Transverse colon (tissue), 4 donors: ENCODE data around the gene PRKG1. TPM values are rescaled to one million over a fixed set of nuclear protein-coding genes. Genes with fewer than 3 reads are reported as not detected.
"Not testable (repeated sequence)": the region's sequence is repeated elsewhere in the genome, so short reads cannot be mapped to it uniquely, and the experiment has no call there.

Experiments
- DNase-seq: peaks from one replicate; pipeline ENCODE4 v3.0.0-alpha.2; 2019
- H3K27ac ChIP-seq, 4 donors: fragments of 200-600 bp; sonication (generic); 2 replicates each; pipeline ENCODE4 v1.5.1; 2016 to 2018; ENCODE audit warnings: inconsistent platforms in 4 of 4
- H3K27me3 ChIP-seq: fragments of 200-600 bp; sonication (generic); 2 replicates; pipeline ENCODE4 v1.5.1; 2017; ENCODE audit warnings: inconsistent platforms
- H3K36me3 ChIP-seq, 4 donors: fragments of 200-600 bp; sonication (generic); 2 replicates each; pipeline ENCODE4 v1.5.1; 2017 to 2019; ENCODE audit warnings: inconsistent platforms in 4 of 4
- H3K4me1 ChIP-seq, 4 donors: fragments of 200-600 bp; sonication (generic); 2 replicates each; pipeline ENCODE4 v1.5.1; 2017 to 2020; ENCODE audit warnings: inconsistent platforms in 4 of 4
- H3K4me3 ChIP-seq, 4 donors: fragments of 200-600 bp; sonication (generic); 1 replicate in 1 of 4; 2 replicates in 3 of 4; pipeline versions ENCODE4 v1.5.1 to v1.6.1; 2017 to 2019; ENCODE audit warnings: inconsistent platforms in 4 of 4
- H3K9me3 ChIP-seq, 2 donors: fragments of 200-600 bp; sonication (generic); 2 replicates each; pipeline ENCODE4 v1.5.1; 2017 to 2019; ENCODE audit warnings: inconsistent platforms in 2 of 2
- EP300 ChIP-seq: sonication (generic); formaldehyde crosslinking; IDR thresholded peaks from one replicate; pipeline ENCODE4 v1.6.1; 2017; ENCODE audit warnings: antibody characterized with exemption, low read depth
- POLR2A ChIP-seq: fragments of 450-650 bp; IDR thresholded peaks from one replicate; pipeline ENCODE4 v1.6.1; 2016; ENCODE audit warnings: antibody characterized with exemption, mild to moderate bottlenecking, moderate library complexity
- POLR2AphosphoS5 ChIP-seq, 3 donors: sonication (generic); formaldehyde crosslinking; IDR thresholded peaks; one replicate each; pipeline ENCODE4 v1.6.1; 2016; ENCODE audit warnings: antibody characterized with exemption in 3 of 3
- WGBS, 2 donors: methylation state at CpG; one replicate each; pipeline ENCODE4 v1.1.5; 2018; ENCODE audit warnings: low coverage in 1 of 2; 5-methylcytosine and 5-hydroxymethylcytosine counted together
- in situ Hi-C, 4 donors: fragments of 200-750 bp; cut with MboI; loops; one replicate each; pipeline versions ENCODE4 v1.15.0 to v1.15.1; 2017; ENCODE audit warnings: low sequenced_read_pairs in 3 of 4, low pct_ligation_motif_present in 1 of 4, low pct_unique_long_range_greater_than_20kb in 1 of 4
- intact Hi-C: fragments of 100-400 bp; cut with DNase I; formaldehyde crosslinking; loops from one replicate; pipeline ENCODE4 v1.15.1; 2023; ENCODE audit warnings: low total_unique reads
- total RNA-seq, 4 donors: library from RNA; depleted of rRNA; stranded (reverse); fragments of >200 nt; gene quantifications; one replicate each; pipeline ENCODE4 v1.1.0, GENCODE V29; 2016
- TF ChIP-seq, protein P1 (sequence below), 5 experiments: fragments of 200-600 bp in 3 of 5; fragments of 450-650 bp in 2 of 5; sonication (generic) in 3 of 5; IDR thresholded peaks; 1 replicate in 2 of 5; 2 replicates in 3 of 5; pipeline ENCODE4 v1.5.1; 2016 to 2017; ENCODE audit warnings: antibody characterized with exemption in 5 of 5, inconsistent platforms in 3 of 5, mild to moderate bottlenecking in 2 of 5, moderate library complexity in 1 of 5

The PRKG1 gene
- total RNA-seq, 4 donors from 2014 or later: 17.6 to 30.6 (median 26.9) TPM

DNA sequence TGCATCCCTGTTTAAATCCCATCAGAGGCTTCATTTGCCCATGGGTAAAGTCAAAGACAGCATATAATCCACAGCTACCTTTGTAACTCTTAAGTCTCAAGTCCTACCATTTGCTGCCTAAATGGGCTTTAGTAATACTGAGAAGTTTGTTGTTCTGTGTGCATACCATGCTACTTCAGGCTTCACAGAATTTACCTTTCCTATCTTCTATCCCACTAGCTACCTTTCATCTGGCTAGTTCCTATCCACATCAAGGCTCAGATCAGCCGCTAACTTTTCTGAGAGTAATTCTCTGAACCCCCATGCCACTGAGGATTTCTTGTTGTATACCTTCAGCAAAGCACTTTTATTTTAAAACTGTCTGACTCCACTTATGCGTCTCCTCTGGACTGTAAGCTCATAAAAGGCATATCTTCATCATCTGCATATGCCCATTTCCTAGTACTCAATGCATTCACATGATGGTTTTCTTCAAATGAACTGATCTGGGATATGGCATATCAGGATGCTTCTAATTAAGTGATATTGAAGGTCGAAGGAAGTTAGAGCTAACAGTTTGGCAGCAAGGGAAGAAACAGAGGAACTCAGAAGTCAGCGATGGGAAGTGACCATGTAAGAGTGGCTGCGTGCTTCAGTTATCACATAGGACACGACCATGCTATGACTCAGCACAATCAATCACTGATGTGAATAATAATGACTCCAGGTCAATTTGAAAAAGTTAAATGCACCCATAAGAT is 955.9 kb downstream of the PRKG1 start:
- no peak for TF ChIP-seq EP300
- TF ChIP-seq POLR2AphosphoS5 (IDR thresholded peaks at IDR 0.05): no peak
- TF ChIP-seq, protein P1, sequence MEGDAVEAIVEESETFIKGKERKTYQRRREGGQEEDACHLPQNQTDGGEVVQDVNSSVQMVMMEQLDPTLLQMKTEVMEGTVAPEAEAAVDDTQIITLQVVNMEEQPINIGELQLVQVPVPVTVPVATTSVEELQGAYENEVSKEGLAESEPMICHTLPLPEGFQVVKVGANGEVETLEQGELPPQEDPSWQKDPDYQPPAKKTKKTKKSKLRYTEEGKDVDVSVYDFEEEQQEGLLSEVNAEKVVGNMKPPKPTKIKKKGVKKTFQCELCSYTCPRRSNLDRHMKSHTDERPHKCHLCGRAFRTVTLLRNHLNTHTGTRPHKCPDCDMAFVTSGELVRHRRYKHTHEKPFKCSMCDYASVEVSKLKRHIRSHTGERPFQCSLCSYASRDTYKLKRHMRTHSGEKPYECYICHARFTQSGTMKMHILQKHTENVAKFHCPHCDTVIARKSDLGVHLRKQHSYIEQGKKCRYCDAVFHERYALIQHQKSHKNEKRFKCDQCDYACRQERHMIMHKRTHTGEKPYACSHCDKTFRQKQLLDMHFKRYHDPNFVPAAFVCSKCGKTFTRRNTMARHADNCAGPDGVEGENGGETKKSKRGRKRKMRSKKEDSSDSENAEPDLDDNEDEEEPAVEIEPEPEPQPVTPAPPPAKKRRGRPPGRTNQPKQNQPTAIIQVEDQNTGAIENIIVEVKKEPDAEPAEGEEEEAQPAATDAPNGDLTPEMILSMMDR (IDR thresholded peaks at IDR 0.05): no peak
- TF ChIP-seq POLR2A: no peak
- no peak overlapping the region for H3K27ac ChIP-seq
- in situ Hi-C loops: no loop called here
- peaks cover 0 to 3% (median 0%) of the 10 kb centered on the region in 4 donors for H3K4me1 ChIP-seq
- no peak for DNase-seq
- no peaks in the 10 kb centered on the region for H3K36me3 ChIP-seq
- intact Hi-C loops: no loop called here
- no peaks in the 10 kb centered on the region for H3K9me3 ChIP-seq
- H3K4me3 ChIP-seq: no peak overlapping the region
- WGBS, 2 donors: 63 to 87% methylated on average over 3 to 6 of the region's 6 CpGs
- H3K27me3 ChIP-seq: no peaks in the 10 kb centered on the region

DNA sequence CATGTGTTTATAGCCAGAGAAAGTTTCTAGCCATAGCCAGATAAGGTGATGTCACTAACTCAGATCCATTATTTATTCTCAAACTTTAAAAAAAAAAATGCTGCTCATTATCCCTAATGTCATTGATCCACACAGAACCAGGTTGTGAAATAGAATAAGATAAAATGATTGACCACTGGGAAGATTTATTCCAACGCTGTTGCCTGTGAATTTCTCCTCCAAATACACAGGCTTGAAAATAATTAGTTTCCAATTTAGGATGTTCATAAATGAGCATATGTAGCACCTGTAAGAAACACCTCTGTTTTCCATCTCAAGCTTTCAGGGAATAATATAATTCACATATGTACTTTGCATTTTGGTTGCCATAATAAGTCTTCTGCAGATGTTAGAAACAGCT is 956.7 kb downstream of the PRKG1 start:
- in situ Hi-C loops: no loop called here

DNA sequence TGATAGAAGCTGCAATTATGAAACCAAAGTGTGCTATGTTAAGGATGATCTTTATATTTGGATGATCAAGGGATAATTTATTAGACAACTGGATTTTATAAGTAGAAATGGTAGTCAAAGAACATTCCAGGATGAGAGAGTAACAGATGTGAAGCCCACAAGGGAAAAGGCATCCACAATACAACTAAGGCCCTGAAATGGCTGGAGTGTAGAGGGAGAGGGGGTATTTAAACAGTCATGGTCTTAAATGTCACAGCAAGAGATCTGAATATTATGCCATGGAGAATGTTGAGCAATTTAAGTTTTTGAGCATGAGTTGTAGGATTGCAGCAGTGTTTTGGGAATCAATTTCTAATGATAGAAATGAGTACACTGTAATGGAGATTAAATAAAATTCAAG is 957.5 kb downstream of the PRKG1 start:
- no peak for DNase-seq
- TF ChIP-seq POLR2AphosphoS5 (IDR thresholded peaks at IDR 0.05) (no peak), POLR2A (no peak), EP300 (no peak)
- TF ChIP-seq, protein P1 (IDR thresholded peaks at IDR 0.05): no peak
- in situ Hi-C loops: no loop called here
- Histone ChIP-seq H3K4me1 (peaks cover 0 to 3% (median 0%) of the 10 kb centered on the region in 4 donors), H3K27me3 (no peaks in the 10 kb centered on the region), H3K36me3 (no peaks in the 10 kb centered on the region), H3K4me3 (no peak overlapping the region), H3K9me3 (no peaks in the 10 kb centered on the region), H3K27ac (no peak overlapping the region)
- intact Hi-C loops: no loop called here

More for the DNA sequence above, 956.7 kb downstream of the PRKG1 start:
- Histone ChIP-seq H3K27me3 (no peaks in the 10 kb centered on the region), H3K4me1 (peaks cover 0 to 3% (median 0%) of the 10 kb centered on the region in 4 donors), H3K36me3 (no peaks in the 10 kb centered on the region), H3K27ac (no peak overlapping the region), H3K9me3 (no peaks in the 10 kb centered on the region), H3K4me3 (no peak overlapping the region)
- TF ChIP-seq, protein P1 (IDR thresholded peaks at IDR 0.05): no peak
- TF ChIP-seq EP300: no peak
- TF ChIP-seq POLR2AphosphoS5 (IDR thresholded peaks at IDR 0.05): no peak
- no peak for TF ChIP-seq POLR2A
- intact Hi-C loops: no loop called here
- DNase-seq: no peak
- 91% methylated on average over 1 of the region's 1 CpG for WGBS, 2 donors

DNA sequence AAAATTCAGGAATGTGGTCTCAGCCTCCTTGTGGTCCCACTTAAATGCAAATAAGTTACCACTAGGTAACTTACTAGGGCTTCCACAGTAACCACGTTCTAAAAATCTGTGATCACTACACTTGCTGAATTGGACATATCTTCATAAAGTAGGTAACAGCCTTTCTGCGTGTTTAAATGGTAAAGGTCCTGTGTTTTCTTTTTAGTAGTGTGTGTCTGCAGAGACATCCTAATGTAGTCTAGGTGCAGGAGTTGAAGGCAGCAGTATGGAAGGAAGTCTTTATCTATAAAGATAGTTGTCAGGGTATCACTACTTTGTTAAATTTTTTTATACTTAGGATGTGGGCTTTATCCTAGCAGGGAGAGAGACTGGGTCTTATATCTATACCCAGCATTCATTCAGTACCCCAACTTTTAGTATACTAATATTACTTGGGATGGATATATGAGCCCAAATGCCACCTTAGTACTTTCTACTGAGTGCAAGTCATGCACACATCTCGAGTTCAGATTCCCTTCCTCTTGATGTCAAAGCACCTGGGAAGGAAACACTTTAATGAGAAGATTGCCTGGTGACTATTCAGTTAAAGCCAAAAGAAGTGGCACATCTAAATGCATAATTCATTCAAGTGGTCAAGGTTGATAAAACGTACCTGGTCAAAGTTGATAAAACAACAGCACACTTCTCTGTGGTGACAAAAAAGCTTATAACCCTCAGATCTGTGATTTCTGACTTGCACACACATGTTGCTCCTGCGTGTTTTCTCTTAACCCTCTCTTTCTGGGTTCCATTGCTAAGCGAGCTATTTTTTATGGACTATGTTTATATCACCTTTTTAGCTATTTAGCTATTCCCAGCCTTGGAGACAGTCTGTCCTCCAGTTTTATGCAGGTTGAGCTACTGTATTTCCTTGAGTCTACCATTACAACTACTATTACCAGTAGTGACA is 958.7 kb downstream of the PRKG1 start:
- no peak for DNase-seq
- Histone ChIP-seq H3K27me3 (no peaks in the 10 kb centered on the region), H3K27ac (no peak overlapping the region), H3K4me3 (no peak overlapping the region), H3K4me1 (no peaks in the 10 kb centered on the region), H3K9me3 (no peaks in the 10 kb centered on the region), H3K36me3 (no peaks in the 10 kb centered on the region)
- intact Hi-C loops (no loop called here), in situ Hi-C loops (no loop called here)
- TF ChIP-seq, protein P1 (IDR thresholded peaks at IDR 0.05): no peak
- TF ChIP-seq EP300: no peak
- no peak for TF ChIP-seq POLR2AphosphoS5 (IDR thresholded peaks at IDR 0.05)
- no peak for TF ChIP-seq POLR2A
- 78% methylated on average over 6 of the region's 6 CpGs for WGBS, 2 donors

DNA sequence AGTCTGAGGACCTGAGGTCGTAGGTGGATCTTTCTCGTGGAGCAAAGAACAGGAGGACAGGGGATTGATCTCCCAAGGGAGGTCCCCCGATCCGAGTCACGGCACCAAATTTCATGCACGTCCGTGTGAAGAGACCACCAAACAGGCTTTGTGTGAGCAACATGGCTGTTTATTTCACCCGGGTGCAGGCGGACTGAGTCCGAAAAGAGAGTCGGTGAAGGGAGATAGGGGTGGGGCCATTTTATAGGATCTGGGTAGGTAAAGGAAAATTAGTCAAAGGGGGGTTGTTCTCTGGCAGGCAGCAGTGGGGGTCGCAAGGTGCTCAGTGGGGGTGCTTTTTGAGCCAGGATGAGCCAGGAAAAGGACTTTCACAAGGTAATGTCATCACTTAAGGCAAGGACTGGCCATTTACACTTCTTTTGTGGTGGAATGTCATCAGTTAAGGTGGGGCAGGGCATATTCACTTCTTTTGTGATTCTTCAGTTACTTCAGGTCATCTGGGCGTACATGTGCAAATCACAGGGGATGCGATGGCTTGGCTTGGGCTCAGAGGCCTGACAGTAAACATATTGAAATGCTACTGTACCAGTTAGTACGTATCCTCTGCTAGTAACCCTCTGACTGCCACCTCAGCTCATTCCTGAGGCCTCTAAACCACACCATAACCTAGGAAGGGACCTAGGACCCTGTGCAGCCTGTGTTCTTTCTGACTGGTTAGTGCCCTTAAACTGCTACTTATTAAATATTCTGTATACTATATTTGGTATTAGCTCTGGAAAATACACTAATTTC is 964.9 kb downstream of the PRKG1 start:
- H3K27ac ChIP-seq, H3K4me1 ChIP-seq, intact Hi-C loops, DNase-seq, H3K4me3 ChIP-seq, in situ Hi-C loops, H3K36me3 ChIP-seq, H3K27me3 ChIP-seq, H3K9me3 ChIP-seq: not testable (repeated sequence)
- 83 to 84% methylated on average over 10 to 15 of the region's 15 CpGs for WGBS, 2 donors
